CD4-positive, alpha-beta memory T cell (primary cell): ENCODE results near the gene PRRT2. TPM values are rescaled to one million over a fixed set of nuclear protein-coding genes. Genes with fewer than 3 reads are reported as not detected.
"Not testable (repeated sequence)": the region's sequence is repeated elsewhere in the genome, so short reads cannot be mapped to it uniquely, and the experiment has no call there.

ENCODE experiments used
- CTCF ChIA-PET: fragments of 350-600 bp; sonication (Branson Sonifier 250); formaldehyde crosslinking; loops from one replicate; lab custom pipeline; 2021; ENCODE audit warnings: inconsistent platforms; ENCODE audit not compliant: partially characterized antibody; lab: Charles Lee
- POLR2A ChIA-PET: fragments of 350-600 bp; sonication (Branson Sonifier 250); formaldehyde crosslinking; loops from one replicate; lab custom pipeline; 2021; ENCODE audit not compliant: partially characterized antibody; lab: Charles Lee
- DNase-seq, 5 donors: peaks; one replicate each; pipeline versions ENCODE4 v3.0.0 to v3.0.0-alpha.2; 2020 to 2022; ENCODE audit warnings: mixed read lengths in 1 of 5
- H3K27ac ChIP-seq: one replicate; pipeline ENCODE4 v1.7.0; 2013; ENCODE audit warnings: low read depth, low read length
- H3K27me3 ChIP-seq: 2 replicates; pipeline ENCODE4 v1.7.0; 2013; ENCODE audit warnings: mild to moderate bottlenecking, low read length, moderate library complexity; ENCODE audit not compliant: insufficient read depth
- H3K36me3 ChIP-seq: 2 replicates; pipeline ENCODE4 v1.7.0; 2013; ENCODE audit warnings: mild to moderate bottlenecking, low read length, moderate library complexity; ENCODE audit not compliant: insufficient read depth
- H3K4me1 ChIP-seq: 2 replicates; pipeline ENCODE4 v1.7.0; 2013; ENCODE audit warnings: mild to moderate bottlenecking, low read length, moderate library complexity; ENCODE audit not compliant: insufficient read depth
- H3K4me3 ChIP-seq, 2 donors: one replicate each; pipeline ENCODE4 v1.7.0; 2013; ENCODE audit warnings: low read length in 2 of 2, mild to moderate bottlenecking in 1 of 2
- H3K9me3 ChIP-seq, 2 donors: one replicate each; pipeline ENCODE4 v1.7.0; 2013; ENCODE audit warnings: low read length in 2 of 2, control low read depth in 1 of 2; ENCODE audit not compliant: control insufficient read depth in 1 of 2
- H3K27ac Mint-ChIP-seq, 7 donors: one replicate each; pipeline ENCODE4 v1.8.0; 2020 to 2021; ENCODE audit warnings: mixed read lengths in 7 of 7, mild to moderate bottlenecking in 6 of 7, inconsistent platforms in 3 of 7, moderate library complexity in 3 of 7
- H3K27me3 Mint-ChIP-seq, 2 donors: one replicate each; pipeline ENCODE4 v1.8.0; 2020 to 2021; ENCODE audit warnings: mixed read lengths in 2 of 2
- H3K36me3 Mint-ChIP-seq, 2 donors: one replicate each; pipeline ENCODE4 v1.8.0; 2020 to 2021; ENCODE audit warnings: mixed read lengths in 2 of 2, inconsistent platforms in 1 of 2, mild to moderate bottlenecking in 1 of 2
- H3K4me1 Mint-ChIP-seq, 4 donors: one replicate each; pipeline ENCODE4 v1.8.0; 2020 to 2021; ENCODE audit warnings: mixed read lengths in 4 of 4, mild to moderate bottlenecking in 1 of 4
- H3K4me3 Mint-ChIP-seq, 8 donors: one replicate each; pipeline ENCODE4 v1.8.0; 2020 to 2021; ENCODE audit warnings: mixed read lengths in 8 of 8, mild to moderate bottlenecking in 7 of 8, moderate library complexity in 6 of 8, inconsistent platforms in 3 of 8
- H3K9me3 Mint-ChIP-seq, 8 donors: one replicate each; pipeline ENCODE4 v1.8.0; 2020 to 2021; ENCODE audit warnings: mixed read lengths in 8 of 8, mild to moderate bottlenecking in 5 of 8, inconsistent platforms in 3 of 8, moderate library complexity in 1 of 8
- intact Hi-C: fragments of 100-400 bp; cut with micrococcal nuclease; formaldehyde crosslinking; loops from one replicate; pipeline ENCODE4 v1.15.1; 2023
- polyA plus RNA-seq, 2 donors: library from polyadenylated mRNA; unstranded; fragments of 300-500 nt; fragmentation: Illumina TruSeq; gene quantifications; one replicate each; pipeline ENCODE4 v1.2.3, GENCODE V29; 2021
- total RNA-seq, 2 experiments: library from RNA; stranded (reverse); gene quantifications; one replicate each; pipeline ENCODE4 v1.2.3, GENCODE V29; 2021

Gene PRRT2
- total and polyA plus RNA-seq, 4 experiments from 2014 or later: 0.20 to 6.9 (median 3.3) TPM

DNA sequence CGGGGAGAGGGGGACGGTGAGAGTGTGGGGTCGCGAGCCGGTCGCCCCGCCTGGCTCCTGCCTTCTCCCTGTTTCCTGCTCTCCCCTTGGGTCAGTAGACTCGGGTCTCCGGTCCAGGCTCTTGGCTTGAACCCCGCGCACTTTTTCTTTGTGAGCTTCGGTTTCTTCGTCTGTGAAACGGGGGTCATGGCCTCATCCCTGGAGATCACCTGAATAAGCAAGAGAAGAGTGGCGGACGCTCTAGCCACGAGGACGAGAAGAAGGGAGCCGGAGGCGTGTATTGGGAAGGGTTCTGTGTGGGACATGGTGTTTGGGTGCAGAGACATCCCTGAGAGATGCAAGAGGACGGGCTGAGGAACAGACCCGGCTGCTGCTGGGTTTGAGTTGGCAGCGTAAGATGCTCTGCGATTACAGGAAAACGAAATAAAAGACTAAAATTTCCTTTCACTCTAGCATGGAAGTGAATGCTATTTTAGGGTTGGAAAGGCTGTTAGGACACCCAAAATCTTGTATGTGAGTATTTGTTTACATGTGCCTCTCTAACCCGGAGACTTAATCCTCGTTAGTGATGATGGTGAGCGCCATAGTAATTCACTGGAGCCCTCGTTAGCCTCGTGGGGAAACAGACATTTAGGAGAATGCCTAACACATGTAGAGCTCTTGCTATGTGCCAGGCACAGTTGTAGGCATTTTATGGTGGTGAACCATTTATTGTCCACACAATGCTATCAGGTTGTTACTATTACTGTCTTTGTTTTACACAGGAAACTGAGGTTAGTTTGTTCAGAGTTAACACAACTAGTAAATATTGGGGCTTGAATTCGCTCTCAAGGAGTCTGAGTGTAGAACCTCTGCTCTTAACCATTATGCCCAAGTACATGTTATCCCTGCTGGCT lies 20.8 kb upstream of the PRRT2 start:
- peak overlapping the region; percentile 79 for H3K27ac ChIP-seq
- Mint-ChIP-seq H3K4me1 (peaks cover 27 to 59% (median 40%) of the 10 kb centered on the region in 4 donors), H3K27ac (peak overlapping the region; percentile 96 to 99 (median 98)), H3K27me3 (no peaks in the 10 kb centered on the region), H3K36me3 (peaks cover 0 to 32% of the 10 kb centered on the region in 2 donors), H3K9me3 (no peaks in the 10 kb centered on the region), H3K4me3 (peak overlapping the region; percentile 97 to 100 (median 99))
- H3K27me3 ChIP-seq: no peaks in the 10 kb centered on the region
- peak in 3 of 5 donors; percentile 20 to 26 (median 23) for DNase-seq
- ChIA-PET CTCF (interaction anchor here (1.2 to 7.5 kb wide), 14 partner anchors 11 to 90 kb away, joined by 3 to 59 read pairs (median 20); partner anchors contain the start of genes C16orf54 and PAGR1), POLR2A (interaction anchor here (0.8 to 12.0 kb wide), 28 partner anchors 19 to 579 kb away, joined by 3 to 522 read pairs (median 6); partner anchors contain the start of genes C16orf54, CDIPT, CORO1A and HIRIP3)
- no peaks in the 10 kb centered on the region for H3K9me3 ChIP-seq
- H3K36me3 ChIP-seq: peaks cover 4% of the 10 kb centered on the region
- intact Hi-C loops: loop anchor here (1.0 kb wide), 6 partner anchors 14 to 205 kb away; partner anchors contain the start of genes INO80E and PAGR1
- peak overlapping the region; percentile 90 to 98 for H3K4me3 ChIP-seq
- H3K4me1 ChIP-seq: peaks cover 39% of the 10 kb centered on the region

DNA sequence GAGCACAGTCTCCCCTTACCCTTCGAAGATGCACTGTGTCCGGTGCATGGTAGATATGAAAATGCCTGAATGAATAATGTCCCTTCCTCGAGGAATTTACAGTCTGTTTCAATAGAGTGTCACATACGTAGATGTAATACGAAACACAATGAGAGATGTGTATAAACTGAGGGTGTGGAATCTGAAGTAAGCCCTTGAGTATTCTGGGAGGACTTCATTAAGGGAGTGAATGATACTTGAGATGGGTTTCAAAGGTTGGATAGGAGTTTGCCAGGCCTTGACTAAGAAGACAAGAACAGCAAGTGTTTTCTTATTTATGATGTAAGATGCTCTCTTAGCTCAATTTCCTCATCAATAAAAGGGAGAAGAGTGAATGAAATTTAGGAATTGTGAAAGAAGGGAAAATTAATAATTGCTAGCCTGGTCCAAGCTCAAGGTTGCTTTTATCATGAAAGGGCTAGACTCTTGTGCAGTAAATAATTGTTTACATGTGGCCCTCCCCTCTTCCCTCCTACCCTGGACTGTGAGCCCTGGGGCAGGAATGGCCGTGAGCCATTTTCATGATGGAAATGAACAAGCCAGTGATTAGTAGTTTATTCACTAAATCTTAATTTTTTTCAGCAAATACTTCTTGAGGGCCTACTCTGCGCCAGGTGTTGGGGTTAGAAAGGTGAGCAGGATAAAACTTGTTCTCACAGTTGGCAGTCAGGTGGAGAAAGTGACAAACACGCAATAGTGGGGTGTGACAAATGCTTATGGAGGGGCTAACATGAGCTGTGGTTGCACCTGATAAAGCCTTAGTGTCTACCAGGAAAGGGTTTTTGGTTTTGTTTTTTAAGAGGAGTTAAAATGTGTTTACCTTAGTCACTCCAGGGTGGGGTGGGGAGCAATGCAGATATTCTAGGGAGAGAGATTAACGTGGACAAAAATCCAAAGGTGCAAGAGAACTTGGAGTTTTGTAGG lies 19.9 kb upstream of the PRRT2 start:
- intact Hi-C loops: no loop called here
- no peaks in the 10 kb centered on the region for H3K9me3 Mint-ChIP-seq
- H3K27ac Mint-ChIP-seq: peak overlapping the region; percentile 96 to 99 (median 98)
- no peaks in the 10 kb centered on the region for H3K27me3 Mint-ChIP-seq
- H3K4me1 Mint-ChIP-seq: peaks cover 27 to 62% (median 40%) of the 10 kb centered on the region in 4 donors
- H3K27me3 ChIP-seq: no peaks in the 10 kb centered on the region
- no peaks in the 10 kb centered on the region for H3K9me3 ChIP-seq
- ChIA-PET POLR2A (interaction anchor here (2.3 to 12.0 kb wide), 6 partner anchors 18 to 91 kb away, joined by 8 to 522 read pairs (median 102); partner anchors contain the start of genes C16orf54, MAZ, MVP and PAGR1), CTCF (interaction anchor here (3.8 to 7.5 kb wide), 5 partner anchors 11 to 91 kb away, joined by 20 to 59 read pairs (median 26); partner anchors contain the start of gene PAGR1)
- H3K36me3 Mint-ChIP-seq: peaks cover 3 to 40% of the 10 kb centered on the region in 2 donors
- peak overlapping the region; percentile 90 to 98 for H3K4me3 ChIP-seq
- peak overlapping the region; percentile 97 to 100 (median 99) for H3K4me3 Mint-ChIP-seq
- H3K4me1 ChIP-seq: peaks cover 39% of the 10 kb centered on the region
- no peak for DNase-seq
- peaks cover 10% of the 10 kb centered on the region for H3K36me3 ChIP-seq
- H3K27ac ChIP-seq: peak overlapping the region; percentile 79

DNA sequence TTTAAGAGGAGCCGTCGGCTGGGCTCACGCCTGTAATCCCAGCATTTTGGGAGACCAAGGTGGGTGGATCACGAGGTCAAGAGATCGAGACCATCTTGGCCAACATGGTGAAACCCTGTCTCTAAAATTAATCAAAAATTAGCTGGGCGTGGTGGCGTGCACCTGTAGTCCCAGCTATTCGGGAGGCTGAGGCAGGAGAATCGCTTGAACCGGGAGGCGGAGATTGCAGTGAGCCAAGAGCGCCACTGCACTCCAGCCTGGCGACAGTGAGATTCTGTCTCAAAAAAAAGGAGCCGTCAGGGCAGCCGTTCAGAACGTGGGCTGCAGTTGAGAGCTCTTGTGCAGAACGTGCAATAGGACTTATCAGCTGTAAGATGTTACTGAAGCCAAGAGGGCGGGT lies 18.8 kb upstream of the PRRT2 start:
- Mint-ChIP-seq H3K36me3 (peaks cover 10 to 49% of the 10 kb centered on the region in 2 donors), H3K4me1 (peaks cover 25 to 62% (median 37%) of the 10 kb centered on the region in 4 donors), H3K4me3 (peak overlapping the region in 3 of 8 donors; percentile 5 to 100 (median 99)), H3K27ac (peak overlapping the region in 5 of 7 donors; percentile 2 to 82 (median 73))
- H3K27ac ChIP-seq, DNase-seq, H3K9me3 Mint-ChIP-seq, intact Hi-C loops, H3K4me3 ChIP-seq, H3K27me3 Mint-ChIP-seq, H3K9me3 ChIP-seq, H3K27me3 ChIP-seq: not testable (repeated sequence)
- Histone ChIP-seq H3K36me3 (peaks cover 21% of the 10 kb centered on the region), H3K4me1 (peaks cover 39% of the 10 kb centered on the region)
- CTCF ChIA-PET: interaction anchor here (0.8 to 7.5 kb wide), 4 partner anchors 10 to 93 kb away, joined by 3 to 53 read pairs (median 10); no protein-coding TSS in a partner anchor
- POLR2A ChIA-PET: interaction anchor here (0.5 to 12.0 kb wide), 5 partner anchors 17 to 246 kb away, joined by 3 to 522 read pairs (median 3); partner anchors contain the start of genes C16orf54, MAZ, MVP and PAGR1

DNA sequence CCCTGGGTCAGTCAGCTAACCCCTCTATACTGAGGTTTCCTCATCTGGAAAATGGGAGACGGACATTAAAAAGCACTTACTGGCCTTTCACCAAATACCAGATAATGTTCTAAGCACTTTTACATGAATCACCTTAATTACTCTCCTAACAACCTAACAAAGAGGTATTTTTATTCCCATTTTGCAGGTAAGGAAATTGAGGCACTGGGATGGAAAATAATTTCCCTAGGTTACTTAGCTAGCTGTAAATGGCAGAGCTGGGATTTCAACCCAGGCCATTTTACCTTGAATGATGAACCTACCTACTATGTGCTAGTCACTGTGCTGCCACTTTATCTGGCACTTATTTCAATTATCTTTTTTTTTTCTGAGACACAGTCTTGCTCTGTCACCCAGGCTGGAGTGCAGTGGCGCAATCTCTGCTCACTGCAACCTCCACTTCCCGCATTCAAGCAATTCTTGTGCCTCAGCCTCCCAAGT lies 17.7 kb upstream of the PRRT2 start:
- no peak for DNase-seq

DNA sequence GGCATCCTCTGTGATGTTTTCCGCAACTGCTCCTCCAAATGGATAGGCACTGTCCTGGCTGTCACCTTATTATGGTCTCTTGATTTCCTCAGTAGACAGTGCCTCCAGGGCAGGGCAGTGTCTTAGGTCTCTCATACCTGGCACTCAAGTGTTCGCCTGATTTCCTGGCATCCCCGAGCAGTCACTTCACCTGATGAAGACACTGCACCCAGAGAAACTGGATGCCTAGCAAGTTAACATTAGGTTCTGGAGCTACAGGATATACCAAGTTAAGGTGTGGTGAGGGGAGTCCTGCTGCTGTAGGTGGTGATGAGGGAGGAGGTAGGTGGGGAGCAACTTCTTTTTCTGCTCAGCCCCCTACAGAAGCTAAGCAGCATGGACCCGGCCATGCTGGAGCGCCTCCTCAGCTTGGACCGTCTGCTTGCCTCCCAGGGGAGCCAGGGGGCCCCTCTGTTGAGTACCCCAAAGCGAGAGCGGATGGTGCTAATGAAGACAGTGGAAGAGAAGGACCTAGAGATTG lies 9.5 kb upstream of the PRRT2 start:
- Histone ChIP-seq H3K36me3 (peaks cover 31% of the 10 kb centered on the region), H3K4me1 (peaks cover 17% of the 10 kb centered on the region), H3K27ac (no peak overlapping the region), H3K27me3 (no peaks in the 10 kb centered on the region), H3K9me3 (no peaks in the 10 kb centered on the region), H3K4me3 (no peak overlapping the region)
- peaks cover 28 to 51% of the 10 kb centered on the region in 2 donors for H3K36me3 Mint-ChIP-seq
- peak overlapping the region in 5 of 7 donors; percentile 30 to 98 (median 77) for H3K27ac Mint-ChIP-seq
- POLR2A ChIA-PET: interaction anchor here (1.2 to 24.0 kb wide), 6 partner anchors 9 to 101 kb away, joined by 3 to 522 read pairs (median 28); partner anchors contain the start of genes C16orf54, KIF22 and PAGR1
- peak overlapping the region in 1 of 8 donors; percentile 61 for H3K4me3 Mint-ChIP-seq
- peaks cover 9 to 26% (median 17%) of the 10 kb centered on the region in 4 donors for H3K4me1 Mint-ChIP-seq
- H3K27me3 Mint-ChIP-seq: no peaks in the 10 kb centered on the region
- no peak for DNase-seq
- peaks cover 0 to 5% (median 0%) of the 10 kb centered on the region in 8 donors for H3K9me3 Mint-ChIP-seq
- CTCF ChIA-PET: interaction anchor here (0.8 to 4.9 kb wide), 8 partner anchors 10 to 217 kb away, joined by 3 to 53 read pairs (median 5); partner anchors contain the start of genes KIF22 and PAGR1
- intact Hi-C loops: loop anchor here (10.0 kb wide), 1 partner anchor 208 kb away; no protein-coding TSS in a partner anchor

More for the DNA sequence above, 17.7 kb upstream of the PRRT2 start:
- Mint-ChIP-seq H3K4me1 (peaks cover 25 to 62% (median 37%) of the 10 kb centered on the region in 4 donors), H3K36me3 (peaks cover 20 to 59% of the 10 kb centered on the region in 2 donors), H3K4me3 (no peak overlapping the region), H3K27ac (peak overlapping the region in 1 of 7 donors; percentile 43), H3K9me3 (no peaks in the 10 kb centered on the region), H3K27me3 (no peaks in the 10 kb centered on the region)
- Histone ChIP-seq H3K4me1 (peaks cover 39% of the 10 kb centered on the region), H3K27me3 (no peaks in the 10 kb centered on the region), H3K9me3 (no peaks in the 10 kb centered on the region), H3K4me3 (no peak overlapping the region), H3K27ac (no peak overlapping the region), H3K36me3 (peaks cover 32% of the 10 kb centered on the region)
- POLR2A ChIA-PET: interaction anchor here (0.6 to 12.0 kb wide), 6 partner anchors 10 to 92 kb away, joined by 3 to 522 read pairs (median 4); partner anchors contain the start of genes C16orf54, MAZ, MVP and PAGR1
- CTCF ChIA-PET: interaction anchor here (0.8 to 7.5 kb wide), 6 partner anchors 9 to 94 kb away, joined by 3 to 53 read pairs (median 8); partner anchors contain the start of gene PAGR1
- intact Hi-C loops: no loop called here
